Ishikawa (cell line): ENCODE measurements around the gene TAF1C.

Experiments used
- CEBPB ChIP-seq: IDR thresholded peaks from 2 replicates; pipeline ENCODE4 v1.6.1; 2012
- TF ChIP-seq, protein P1 (sequence below): IDR thresholded peaks from 2 replicates; pipeline ENCODE4 v1.6.1; 2012

DNA sequence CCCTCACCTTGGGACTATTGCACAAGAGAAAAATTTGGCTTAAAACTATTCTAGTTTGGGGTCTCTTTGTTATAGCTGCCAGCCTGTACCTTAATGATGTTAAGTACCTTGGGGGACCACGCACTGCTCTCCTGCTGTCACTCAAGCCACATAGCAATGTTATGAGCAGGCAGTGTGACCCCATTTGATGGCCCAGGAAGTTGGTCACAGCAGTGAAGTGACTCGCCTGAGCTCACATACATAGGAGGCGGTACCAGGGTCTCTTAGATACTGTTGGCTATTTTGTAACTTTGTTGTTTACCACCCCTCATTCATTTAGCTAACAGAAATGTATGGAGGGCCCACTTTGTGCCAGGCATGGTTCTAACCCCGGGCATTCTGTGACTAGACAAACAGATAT, 36.6 kb upstream of the TAF1C start:
- no peak for TF ChIP-seq CEBPB
- TF ChIP-seq, protein P1, sequence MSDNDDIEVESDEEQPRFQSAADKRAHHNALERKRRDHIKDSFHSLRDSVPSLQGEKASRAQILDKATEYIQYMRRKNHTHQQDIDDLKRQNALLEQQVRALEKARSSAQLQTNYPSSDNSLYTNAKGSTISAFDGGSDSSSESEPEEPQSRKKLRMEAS: no peak
